A549 (cell line): Measurements from ENCODE around the gene LONRF3. TPM values are rescaled to one million over a fixed set of nuclear protein-coding genes. Genes with fewer than 3 reads are reported as not detected.

Experiments
- ATAC-seq, 2 experiments: fragments of 200-7000 bp in 1 of 2; fragments of >200 bp in 1 of 2; cut with Nextera tagmentation in 1 of 2; cut with Tn5 transposase in 1 of 2; 3 replicates each; pipeline versions ENCODE4 v1.8.0 to v1.9.1; 2018 to 2020; ENCODE audit warnings: mild to moderate bottlenecking in 1 of 2, moderate library complexity in 1 of 2
- CTCF ChIA-PET: fragments of 300-600 bp; sonication (Branson Sonifier 250); formaldehyde crosslinking; extraction: SDS; loops from one replicate; lab custom pipeline; 2021; ENCODE audit warnings: antibody characterized with exemption, inconsistent platforms; lab: Yijun Ruan, JAX
- POLR2A ChIA-PET: fragments of 350-600 bp; formaldehyde crosslinking; extraction: SDS; loops from one replicate; lab custom pipeline; 2021; ENCODE audit warnings: antibody characterized with exemption, inconsistent platforms; lab: Yijun Ruan, JAX
- DNase-seq, 2 experiments: peaks; one replicate each; pipeline versions ENCODE4 v3.0.0 to v3.0.0-alpha.2; 2011 to 2016; ENCODE audit warnings: low read depth in 1 of 2, low spot score in 1 of 2
- FAIRE-seq: peaks from 2 replicates; lab custom pipeline; 2011; peaks lifted over from hg19 to GRCh38; lab: Jason Lieb, UNC
- H3K27ac ChIP-seq, 2 experiments: fragments of >200 bp; sonication (Bioruptor Twin); formaldehyde crosslinking; 3 replicates each; pipeline ENCODE4 v1.5.1; 2016 to 2017
- H3K4me1 ChIP-seq: fragments of >200 bp; sonication (Bioruptor Twin); formaldehyde crosslinking; 3 replicates; pipeline ENCODE4 v1.6.1; 2016
- H3K4me2 ChIP-seq: fragments of >200 bp; sonication (Bioruptor Twin); formaldehyde crosslinking; 3 replicates; pipeline ENCODE4 v1.6.1; 2016
- H3K4me3 ChIP-seq: fragments of >200 bp; sonication (Bioruptor Twin); formaldehyde crosslinking; 3 replicates; pipeline ENCODE4 v1.5.1; 2016
- H3K9me3 ChIP-seq: fragments of >200 bp; sonication (Bioruptor Twin); formaldehyde crosslinking; 3 replicates; pipeline ENCODE4 v1.6.1; 2016
- BHLHE40 ChIP-seq: IDR thresholded peaks from 2 replicates; pipeline ENCODE4 v1.6.1; 2012; ENCODE audit warnings: low read depth, low read length, inconsistent platforms
- CBX2 ChIP-seq: fragments of 200-600 bp; sonication (generic); IDR thresholded peaks from 2 replicates; pipeline ENCODE4 v1.6.1; 2016; ENCODE audit warnings: low read depth, mild to moderate bottlenecking, borderline replicate concordance
- CEBPB ChIP-seq, 2 experiments: fragments of >200 bp in 1 of 2; sonication (Bioruptor Twin) in 1 of 2; formaldehyde crosslinking in 1 of 2; IDR thresholded peaks; 2 replicates each; pipeline ENCODE4 v1.6.1; 2012 to 2016
- CHD2 ChIP-seq: fragments of 150-350 bp; IDR thresholded peaks from 2 replicates; pipeline ENCODE4 v1.6.1; 2014; ENCODE audit warnings: low read length; ENCODE audit not compliant: partially characterized antibody
- CTCF ChIP-seq: fragments of >200 bp; sonication (Bioruptor Twin); formaldehyde crosslinking; IDR thresholded peaks from 3 replicates; pipeline ENCODE4 v1.5.1; 2016
- E2F6 ChIP-seq: IDR thresholded peaks from 2 replicates; pipeline ENCODE4 v1.6.1; 2012; ENCODE audit warnings: low read depth, borderline replicate concordance
- EHF ChIP-seq: fragments of 250-450 bp; sonication (Bioruptor Pico); IDR thresholded peaks from 2 replicates; pipeline ENCODE4 v1.5.0; 2020; ENCODE audit warnings: mild to moderate bottlenecking
- EHMT2 ChIP-seq: fragments of 200-600 bp; sonication (generic); IDR thresholded peaks from 2 replicates; pipeline ENCODE4 v1.6.1; 2016; ENCODE audit warnings: antibody characterized with exemption, low read depth, mild to moderate bottlenecking, moderate library complexity
- ELK1 ChIP-seq: fragments of 150-350 bp; IDR thresholded peaks from 2 replicates; pipeline ENCODE4 v1.6.1; 2014; ENCODE audit warnings: low read depth, mild to moderate bottlenecking, low read length
- EP300 ChIP-seq, 2 experiments: fragments of >200 bp; sonication (Bioruptor Twin); formaldehyde crosslinking; IDR thresholded peaks; 2 replicates in 1 of 2; 3 replicates in 1 of 2; pipeline ENCODE4 v1.6.1; 2016 to 2017
- ESRRA ChIP-seq: fragments of 150-350 bp; IDR thresholded peaks from 2 replicates; pipeline ENCODE4 v1.6.1; 2014; ENCODE audit warnings: mild to moderate bottlenecking, low read length, borderline replicate concordance
- FOSB ChIP-seq: fragments of 250-450 bp; sonication (Bioruptor Pico); IDR thresholded peaks from 2 replicates; pipeline ENCODE4 v1.5.0; 2020; ENCODE audit warnings: mild to moderate bottlenecking, moderate library complexity
- HMGXB4 ChIP-seq: fragments of 250-450 bp; sonication (Bioruptor Pico); IDR thresholded peaks from 2 replicates; pipeline ENCODE4 v1.5.0; 2021; ENCODE audit warnings: mild to moderate bottlenecking, moderate library complexity, borderline replicate concordance
- HOXA7 ChIP-seq: fragments of 250-450 bp; sonication (Bioruptor Pico); IDR thresholded peaks from 2 replicates; pipeline ENCODE4 v1.5.0; 2020; ENCODE audit warnings: mild to moderate bottlenecking, moderate library complexity
- HOXB5 ChIP-seq: fragments of 250-450 bp; sonication (Bioruptor Pico); IDR thresholded peaks from 2 replicates; pipeline ENCODE4 v1.5.0; 2020; ENCODE audit warnings: mild to moderate bottlenecking, moderate library complexity
- MAX ChIP-seq: IDR thresholded peaks from 2 replicates; pipeline ENCODE4 v1.6.1; 2012
- PHF8 ChIP-seq: fragments of 200-600 bp; sonication (generic); IDR thresholded peaks from 2 replicates; pipeline ENCODE4 v1.6.1; 2016; ENCODE audit warnings: low read depth, mild to moderate bottlenecking, antibody characterized with exemption, moderate library complexity, borderline replicate concordance
- RAD21 ChIP-seq, 2 experiments: fragments of >200 bp in 1 of 2; sonication (Bioruptor Twin) in 1 of 2; formaldehyde crosslinking in 1 of 2; IDR thresholded peaks in 1 of 2; conservative IDR thresholded peaks in 1 of 2; 2 replicates in 1 of 2; 3 replicates in 1 of 2; pipeline ENCODE4 v1.6.1; 2012 to 2018; ENCODE audit warnings: inconsistent platforms in 1 of 2
- RFX5 ChIP-seq: fragments of 450-650 bp; IDR thresholded peaks from 2 replicates; pipeline ENCODE4 v1.7.1; 2014; ENCODE audit warnings: antibody characterized with exemption, mild to moderate bottlenecking, moderate library complexity
- SMC3 ChIP-seq: fragments of >200 bp; sonication (Bioruptor Twin); formaldehyde crosslinking; IDR thresholded peaks from 3 replicates; pipeline ENCODE4 v1.6.1; 2018; ENCODE audit warnings: inconsistent platforms
- TFCP2L1 ChIP-seq: fragments of 250-450 bp; sonication (Bioruptor Pico); IDR thresholded peaks from 2 replicates; pipeline ENCODE4 v1.5.0; 2021; ENCODE audit warnings: mild to moderate bottlenecking
- ZSCAN20 ChIP-seq: fragments of 250-450 bp; sonication (Bioruptor Pico); IDR thresholded peaks from 2 replicates; pipeline ENCODE4 v1.8.0; 2022; ENCODE audit warnings: mild to moderate bottlenecking, moderate library complexity
- WGBS: methylation state at CpG from one replicate; pipeline ENCODE4 v1.1.6; 2017; ENCODE audit errors: missing lambda C conversion rate; 5-methylcytosine and 5-hydroxymethylcytosine counted together
- polyA plus RNA-seq, 4 experiments: library from polyadenylated mRNA; depleted of rRNA in 3 of 4; stranded (reverse); fragments of >200 nt; fragmentation: RNase III in 1 of 4; extraction: RNeasy Plus Mini Kit Qiagen cat#74134 plus additional on column Dnase treatment in 1 of 4; gene quantifications; 2 replicates in 3 of 4; 3 replicates in 1 of 4; pipeline ENCODE4 v1.2.3, GENCODE V29; 2011 to 2017

The LONRF3 gene
- polyA plus RNA-seq, 2 of the 4 experiments (the other 2 are of a cell fraction), result 2.5 to 7.7 TPM

GRCh38 chrX:119007189-119007770 lies 32.9 kb downstream of the LONRF3 start:
- ATAC-seq (no peak), FAIRE-seq (no peak), DNase-seq (no peak)
- Histone ChIP-seq H3K4me1 (no peaks in the 10 kb centered on the region), H3K4me2 (no peak overlapping the region), H3K4me3 (no peak overlapping the region), H3K9me3 (no peaks in the 10 kb centered on the region), H3K27ac (no peak overlapping the region)
- TF ChIP-seq EHMT2, result no peak
- no peak for TF ChIP-seq HOXA7 (CRISPR knock-in tag)
- TF ChIP-seq ESRRA, result no peak
- TF ChIP-seq CEBPB (IDR thresholded peaks at IDR 0.05), result no peak
- no peak for TF ChIP-seq HMGXB4
- TF ChIP-seq FOSB, result no peak
- no peak for TF ChIP-seq HOXB5
- no peak for TF ChIP-seq ELK1
- no peak for TF ChIP-seq CHD2
- CTCF ChIA-PET, result interaction anchor here (0.7 to 3.7 kb wide), 6 partner anchors 15 to 160 kb away, joined by 3 to 19 read pairs (median 4); no protein-coding TSS in a partner anchor
- 89% methylated on average over 3 of the region's 3 CpGs for WGBS
- POLR2A ChIA-PET, result no interaction called here

- DNase-seq, result peak; percentile 28 to 41
- ATAC-seq, result peak in 1 of 2 experiments; percentile 66; a peak in 3 of 6 replicates
- FAIRE-seq, result no peak
- Histone ChIP-seq H3K4me1 (no peaks in the 10 kb centered on the region), H3K27ac (no peak overlapping the region), H3K9me3 (no peaks in the 10 kb centered on the region), H3K4me3 (no peak overlapping the region), H3K4me2 (no peak overlapping the region)
- TF ChIP-seq BHLHE40 (no peak), MAX (no peak), SMC3 (peak; percentile 64), E2F6 (no peak), TFCP2L1 (CRISPR knock-in tag) (no peak), PHF8 (no peak), RFX5 (no peak), EHMT2 (no peak), EP300 (IDR thresholded peaks at IDR 0.05) (no peak), CTCF (peak; percentile 56), RAD21 (conservative IDR thresholded peaks at IDR 0.05 in 1 of 2, IDR thresholded peaks at IDR 0.05 in 1 of 2) (peak; percentile 45 to 55), ZSCAN20 (CRISPR knock-in tag) (no peak), CBX2 (no peak), CHD2 (no peak), EHF (CRISPR knock-in tag) (no peak)
- CTCF ChIA-PET, result interaction anchor here (0.7 to 1.8 kb wide), 14 partner anchors 14 to 173 kb away, joined by 3 to 11 read pairs (median 4); no protein-coding TSS in a partner anchor
- 7% methylated on average over 3 of the region's 3 CpGs for WGBS
- POLR2A ChIA-PET, result no interaction called here
Observed at GRCh38 chrX:119008110-119008744, 33.8 kb downstream of the LONRF3 start.
